HEK293T (cell line): ENCODE measurements around the gene FBXL7.

Experiments
- ELF4 ChIP-seq: fragments of 450-650 bp; IDR thresholded peaks from 2 replicates; pipeline ENCODE4 v1.6.1; 2017; ENCODE audit warnings: antibody characterized with exemption
- FOXM1 ChIP-seq: fragments of 450-650 bp; IDR thresholded peaks from 2 replicates; pipeline ENCODE4 v1.6.1; 2017; ENCODE audit warnings: mild to moderate bottlenecking, borderline replicate concordance
- L3MBTL2 ChIP-seq: fragments of 450-650 bp; conservative IDR thresholded peaks from 2 replicates; pipeline ENCODE4 v1.6.1; 2016; ENCODE audit warnings: mild to moderate bottlenecking
- LEF1 ChIP-seq: fragments of 450-650 bp; IDR thresholded peaks from 2 replicates; pipeline ENCODE4 v1.6.1; 2017; ENCODE audit warnings: mild to moderate bottlenecking, borderline replicate concordance
- NFRKB ChIP-seq: fragments of 450-650 bp; IDR thresholded peaks from 2 replicates; pipeline ENCODE4 v1.6.1; 2016; ENCODE audit warnings: mild to moderate bottlenecking, moderate library complexity

- TF ChIP-seq NFRKB (no peak), L3MBTL2 (no peak), FOXM1 (no peak), ELF4 (no peak), LEF1 (no peak)
Measured at GRCh38 chr5:15886156-15886555, 386.2 kb downstream of the FBXL7 start.
